HG03025 (cell line): ENCODE data around the gene AFF1.

Experiments
- ATAC-seq: cut with Tn5 transposase; IDR thresholded peaks from one replicate; pipeline ENCODE4 v1.9.1; 2021; ENCODE audit warnings: mild to moderate bottlenecking, moderate library complexity; ENCODE audit not compliant: unreplicated experiment, low FRiP score

AFF1 gene

GRCh38 chr4:87103691-87104187 is 168.9 kb downstream of the AFF1 start:
- ATAC-seq = no peak

GRCh38 chr4:87105101-87105845 is 170.5 kb downstream of the AFF1 start:
- ATAC-seq = no peak

- no peak for ATAC-seq
These were observed 173.3 kb downstream of the AFF1 start for GRCh38 chr4:87108142-87108546.

- ATAC-seq = no peak
These were observed 174.3 kb downstream of the AFF1 start for GRCh38 chr4:87109121-87109520.

GRCh38 chr4:87109945-87110344 is 175.1 kb downstream of the AFF1 start:
- no peak for ATAC-seq

- ATAC-seq = no peak
These were observed 177.3 kb downstream of the AFF1 start for GRCh38 chr4:87112063-87112462.

GRCh38 chr4:87114245-87115062 is 179.6 kb downstream of the AFF1 start:
- ATAC-seq = no peak

- ATAC-seq = no peak
These were observed 181.4 kb downstream of the AFF1 start for GRCh38 chr4:87116231-87116630.

GRCh38 chr4:87117051-87117731 is 182.4 kb downstream of the AFF1 start:
- ATAC-seq = no peak

GRCh38 chr4:87117732-87118075 is 182.9 kb downstream of the AFF1 start:
- ATAC-seq = no peak

- no peak for ATAC-seq
These were observed 183.6 kb downstream of the AFF1 start for GRCh38 chr4:87118421-87118820.

GRCh38 chr4:87118826-87119225 is 184.0 kb downstream of the AFF1 start:
- ATAC-seq = no peak

- ATAC-seq = no peak
These were observed 185.2 kb downstream of the AFF1 start for GRCh38 chr4:87120010-87120409.

- ATAC-seq = no peak
These were observed 185.8 kb downstream of the AFF1 start for GRCh38 chr4:87120411-87121162.

- no peak for ATAC-seq
These were observed 186.7 kb downstream of the AFF1 start for GRCh38 chr4:87121341-87122065.

- ATAC-seq = no peak
These were observed 187.4 kb downstream of the AFF1 start for GRCh38 chr4:87122252-87122651.

- no peak for ATAC-seq
These were observed 191.2 kb downstream of the AFF1 start for GRCh38 chr4:87126056-87126455.

GRCh38 chr4:87128006-87128705 is 193.3 kb downstream of the AFF1 start:
- ATAC-seq = no peak

- no peak for ATAC-seq
These were observed 194.9 kb downstream of the AFF1 start for GRCh38 chr4:87129681-87130080.
